HuH-7.5 (cell line): ENCODE measurements around the gene PRSS1.
"Not testable (repeated sequence)": the region's sequence is repeated elsewhere in the genome, so short reads cannot be mapped to it uniquely, and the experiment has no call there.

ENCODE experiments used
- DNase-seq: peaks from one replicate; pipeline ENCODE4 v3.0.0; 2011; ENCODE audit warnings: low spot score

Gene PRSS1

DNA sequence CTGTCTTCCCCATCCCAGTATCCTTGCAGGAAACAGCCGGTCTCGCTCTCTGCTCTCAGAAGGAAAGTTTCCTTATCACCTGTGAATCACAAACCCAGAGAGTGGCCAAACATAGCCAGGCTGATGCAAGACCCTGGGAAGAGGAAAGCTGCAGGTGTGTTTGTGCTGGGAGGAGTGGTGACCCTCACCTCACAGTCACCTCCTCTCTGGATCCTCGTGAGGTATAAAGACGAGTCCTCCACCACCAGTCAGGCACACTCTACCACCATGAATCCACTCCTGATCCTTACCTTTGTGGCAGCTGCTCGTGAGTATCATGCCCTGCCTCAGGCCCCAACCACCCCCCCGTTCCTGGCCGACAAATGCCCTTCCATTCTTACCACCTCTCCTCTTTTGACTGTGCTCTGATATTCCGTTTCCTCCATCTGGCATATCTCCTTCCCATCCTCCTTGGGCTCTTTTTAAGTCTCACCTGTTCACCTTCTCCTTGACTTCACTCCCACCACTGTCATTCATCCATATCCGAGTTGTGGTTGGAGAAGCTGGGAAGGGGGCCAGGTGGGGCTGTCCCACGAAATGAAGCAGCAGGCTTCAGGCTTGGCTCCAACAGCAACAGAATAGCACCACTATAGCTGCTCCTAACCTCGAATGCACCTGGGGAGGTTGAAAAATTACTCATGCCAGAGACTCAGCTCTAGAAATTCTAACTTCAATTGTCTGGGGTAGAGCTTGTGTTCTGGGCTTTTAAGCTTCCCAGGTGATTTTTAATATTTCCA lies at the start of gene PRSS1:
TSS of gene PRSS1 (plus strand) at position 255 of the 776 bp plus-strand sequence. CDS start at position 268, 13 bp downstream.
- no peak for DNase-seq

DNA sequence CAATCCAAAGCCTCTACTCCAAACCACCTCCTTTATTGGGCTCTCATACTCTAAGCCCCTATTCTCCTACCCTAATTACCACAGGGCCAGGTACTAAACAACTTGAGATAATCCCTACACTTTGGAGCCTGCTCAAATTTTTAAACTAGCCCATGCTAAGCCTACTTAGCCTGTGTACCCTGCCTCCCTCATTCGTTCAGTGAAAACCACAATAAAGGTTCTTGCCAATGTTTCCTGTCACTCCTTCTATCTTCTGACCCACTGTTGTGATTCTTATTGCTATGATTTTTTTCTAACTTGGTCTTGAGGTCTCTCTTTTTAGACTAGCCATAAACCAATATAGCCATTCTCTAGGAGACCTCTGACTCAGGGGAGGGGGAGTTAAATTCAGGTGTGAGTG lies 48.3 kb upstream of the PRSS1 start:
- DNase-seq = not testable (repeated sequence)

GRCh38 chr7:142703655-142704305 lies 45.5 kb upstream of the PRSS1 start:
- no peak for DNase-seq

GRCh38 chr7:142708726-142709125 lies 40.5 kb upstream of the PRSS1 start:
- not testable (repeated sequence) for DNase-seq

DNA sequence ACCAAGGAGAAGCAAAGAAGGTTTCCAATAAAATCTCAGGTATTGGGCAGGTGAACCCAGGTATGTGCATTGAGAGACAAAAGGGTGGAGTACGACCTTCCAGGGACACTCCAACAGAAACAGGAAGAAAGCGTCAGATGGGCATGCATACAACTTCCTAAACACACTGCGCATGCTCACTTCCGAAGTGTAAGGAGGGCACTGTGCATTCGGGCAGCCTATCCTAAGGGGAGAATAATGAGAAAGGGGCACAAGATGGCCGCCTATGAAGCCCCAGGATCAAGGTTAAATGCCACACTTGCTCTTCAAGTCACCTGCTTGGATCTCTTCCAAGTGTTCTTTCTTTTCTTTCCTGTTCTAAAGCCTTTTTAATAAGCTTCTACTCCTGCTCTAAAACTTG lies 39.4 kb upstream of the PRSS1 start:
- DNase-seq = no peak

GRCh38 chr7:142711196-142711595 lies 38.1 kb upstream of the PRSS1 start:
- DNase-seq = no peak

GRCh38 chr7:142711746-142712616 lies 37.3 kb upstream of the PRSS1 start:
- DNase-seq = no peak

GRCh38 chr7:142712617-142712957 lies 36.7 kb upstream of the PRSS1 start:
- no peak for DNase-seq

DNA sequence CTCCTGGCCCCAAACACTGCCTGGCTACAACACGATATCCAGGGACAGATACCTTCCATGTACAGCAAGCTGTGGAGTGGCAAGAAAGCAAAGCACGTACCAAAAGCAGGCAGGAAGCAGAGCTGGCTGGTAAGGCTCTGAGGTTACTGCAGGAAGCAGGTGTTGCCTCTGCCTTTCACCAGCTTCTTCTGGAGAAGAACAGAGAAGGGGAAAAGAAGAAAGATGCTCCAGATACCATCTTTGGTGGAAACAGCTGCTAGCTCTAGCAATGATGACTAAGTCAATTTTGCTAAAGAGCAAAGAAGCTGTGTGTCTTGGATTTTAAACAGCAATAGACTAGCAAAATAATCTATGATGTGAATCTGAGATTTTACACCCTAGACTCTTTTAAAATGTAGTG lies 34.9 kb upstream of the PRSS1 start:
- no peak for DNase-seq

DNA sequence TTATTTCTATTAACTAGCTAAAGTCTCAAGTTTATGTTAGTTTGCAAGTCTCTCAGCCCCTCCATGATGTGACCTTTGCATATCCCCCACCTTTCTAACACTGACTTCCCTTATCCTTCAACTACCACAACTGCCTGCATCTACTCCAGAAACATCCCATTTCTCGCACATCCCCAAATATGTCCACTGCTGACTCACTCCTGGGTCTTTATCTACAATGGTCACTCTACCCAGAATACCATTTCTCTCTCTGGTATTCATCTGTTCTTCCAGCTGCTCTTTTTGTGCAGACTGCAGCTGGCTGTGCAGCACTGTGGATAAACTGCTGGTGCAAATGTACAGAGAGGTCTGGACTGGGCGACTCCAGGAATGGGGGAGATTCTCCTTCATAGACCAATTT lies 32.7 kb upstream of the PRSS1 start:
- no peak for DNase-seq

DNA sequence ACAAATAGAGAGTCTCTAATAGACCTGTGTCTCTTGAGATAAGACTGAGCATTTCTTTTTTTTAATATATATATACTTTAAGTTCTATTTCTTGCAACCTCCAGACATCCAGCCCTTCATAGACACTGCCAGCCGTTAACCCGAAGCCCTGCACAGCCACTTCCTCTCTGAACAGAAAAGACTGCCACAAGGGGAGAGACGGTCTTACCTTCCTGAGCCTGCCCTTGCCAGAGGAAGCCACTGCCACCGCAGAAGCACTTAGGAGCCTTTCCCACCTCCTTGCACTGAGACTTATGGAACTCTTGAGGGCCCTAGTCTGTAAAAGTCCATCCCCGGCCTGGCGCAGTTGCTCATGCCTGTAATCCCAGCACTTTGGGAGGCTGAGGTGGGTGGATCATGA lies 31.8 kb upstream of the PRSS1 start:
- no peak for DNase-seq

DNA sequence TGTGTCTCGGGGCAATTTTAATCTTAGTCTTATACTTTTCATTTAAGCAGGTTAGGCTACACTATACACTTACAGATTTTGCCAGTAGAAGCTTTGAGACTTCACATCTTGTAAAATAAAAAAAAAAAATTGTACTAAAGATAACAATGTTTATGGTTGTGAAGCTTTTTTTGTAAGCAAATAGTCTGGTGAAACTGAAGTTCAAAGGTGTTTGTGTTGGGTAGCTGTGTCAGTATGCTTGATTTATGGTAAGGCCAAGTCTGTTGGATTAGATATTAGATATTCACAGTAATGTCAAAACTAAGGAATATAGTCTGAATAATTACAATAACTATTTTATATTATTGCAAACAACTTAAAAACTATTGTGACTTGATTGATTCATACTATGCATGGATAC lies 31.0 kb upstream of the PRSS1 start:
- no peak for DNase-seq

GRCh38 chr7:142720172-142720773 lies 29.0 kb upstream of the PRSS1 start:
- DNase-seq = no peak

DNA sequence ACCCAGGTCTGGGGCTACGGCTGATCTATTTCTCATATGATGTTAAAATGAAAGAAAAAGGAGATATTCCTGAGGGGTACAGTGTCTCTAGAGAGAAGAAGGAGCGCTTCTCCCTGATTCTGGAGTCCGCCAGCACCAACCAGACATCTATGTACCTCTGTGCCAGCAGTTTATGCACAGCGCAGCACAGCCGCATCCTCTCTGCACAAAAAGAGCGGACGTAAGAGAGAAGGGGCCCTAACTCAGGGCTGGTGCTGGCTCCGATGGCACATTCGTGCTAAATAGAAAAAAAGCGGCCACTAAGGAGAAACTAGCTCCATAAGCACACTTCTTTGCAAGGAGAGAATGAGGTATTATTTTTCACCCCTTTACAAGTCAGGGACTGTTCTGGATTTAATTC lies 28.3 kb upstream of the PRSS1 start:
- no peak for DNase-seq

DNA sequence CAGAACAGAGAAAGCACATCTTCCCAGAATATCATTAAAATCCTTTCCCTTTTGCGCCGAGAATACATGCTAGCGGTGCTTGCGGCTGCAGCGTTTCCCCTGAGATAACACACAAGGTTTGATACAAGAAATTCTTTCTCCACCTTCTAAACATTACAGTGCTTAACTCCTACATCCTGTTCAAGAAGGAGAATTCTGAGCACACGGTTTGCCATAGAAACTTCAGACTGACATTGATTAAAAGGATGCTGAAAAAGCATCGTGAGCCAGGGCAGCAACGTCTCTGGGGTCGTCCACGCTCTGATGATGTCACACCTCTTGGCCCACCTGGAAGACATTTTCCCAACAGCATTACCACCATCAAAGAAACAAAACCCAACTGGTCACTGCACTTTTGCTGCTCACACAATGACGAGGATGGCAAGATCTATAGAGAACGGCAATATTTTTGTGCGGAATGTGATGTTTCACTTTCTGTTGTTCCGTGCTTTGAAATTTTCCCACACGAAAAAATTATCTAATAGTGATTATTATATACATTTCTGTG lies 27.0 kb upstream of the PRSS1 start:
- DNase-seq = no peak

DNA sequence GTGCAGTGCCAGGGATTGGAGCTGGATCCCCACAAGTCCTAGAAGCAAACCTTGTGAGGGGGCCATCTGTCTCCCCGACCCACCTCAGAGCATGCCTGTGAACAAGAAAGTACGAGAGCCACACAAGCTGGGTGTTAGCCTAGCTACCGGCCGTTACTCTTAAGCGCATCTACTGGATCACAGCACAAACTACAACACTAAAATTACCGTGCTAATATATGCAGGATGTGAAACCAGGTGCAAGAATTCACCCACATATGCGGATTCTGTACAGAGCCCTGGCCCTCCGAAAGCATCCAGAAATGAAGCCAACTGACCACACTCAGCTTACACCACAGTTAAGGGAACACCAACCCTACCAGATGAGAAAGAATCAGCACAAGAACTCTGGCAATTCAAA lies 16.0 kb upstream of the PRSS1 start:
- no peak for DNase-seq

DNA sequence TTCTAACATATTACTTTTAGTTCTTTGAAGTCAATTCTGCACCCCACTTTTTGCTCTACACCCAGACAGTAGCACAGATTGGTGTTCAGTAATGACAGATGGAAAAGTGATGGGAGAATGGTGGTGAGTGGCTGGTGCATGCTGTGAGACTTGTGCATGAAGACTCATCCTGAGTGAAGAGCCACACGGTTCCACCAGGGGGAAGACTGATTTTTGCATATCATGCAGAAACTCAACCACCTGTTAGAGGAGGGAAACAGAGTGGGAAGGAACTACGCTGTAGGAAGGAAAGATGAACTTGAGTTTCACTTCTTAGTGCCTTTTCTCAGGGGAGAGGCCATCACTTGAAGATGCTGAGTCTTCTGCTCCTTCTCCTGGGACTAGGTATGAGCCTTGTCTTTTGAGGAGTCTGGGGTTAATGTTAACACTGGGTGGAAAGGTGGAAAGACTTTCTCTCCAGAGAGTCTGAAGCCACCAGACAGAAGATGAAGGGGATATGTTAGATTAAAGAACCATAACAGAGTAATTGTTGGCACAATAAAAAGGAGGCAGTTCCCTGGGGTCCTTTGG lies 9.3 kb upstream of the PRSS1 start:
- DNase-seq = no peak

DNA sequence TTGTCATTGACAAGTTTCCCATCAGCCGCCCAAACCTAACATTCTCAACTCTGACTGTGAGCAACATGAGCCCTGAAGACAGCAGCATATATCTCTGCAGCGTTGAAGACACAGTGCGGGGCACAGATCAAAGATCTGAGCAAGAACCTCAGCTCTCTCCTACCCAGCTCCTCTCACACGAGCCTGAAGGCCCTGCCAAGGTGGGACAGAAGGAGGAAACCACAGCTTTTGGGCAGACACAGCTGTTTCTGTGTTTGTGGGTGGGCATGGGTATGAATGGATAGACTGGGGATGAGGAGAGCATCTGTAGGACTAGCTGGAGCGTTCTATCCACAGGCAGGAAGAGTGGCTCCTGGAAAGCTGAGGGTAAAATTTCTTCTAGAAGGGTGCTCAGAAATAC lies 8.5 kb upstream of the PRSS1 start:
- no peak for DNase-seq

- not testable (repeated sequence) for DNase-seq
Measured at GRCh38 chr7:142741932-142742331, 7.3 kb upstream of the PRSS1 start.

DNA sequence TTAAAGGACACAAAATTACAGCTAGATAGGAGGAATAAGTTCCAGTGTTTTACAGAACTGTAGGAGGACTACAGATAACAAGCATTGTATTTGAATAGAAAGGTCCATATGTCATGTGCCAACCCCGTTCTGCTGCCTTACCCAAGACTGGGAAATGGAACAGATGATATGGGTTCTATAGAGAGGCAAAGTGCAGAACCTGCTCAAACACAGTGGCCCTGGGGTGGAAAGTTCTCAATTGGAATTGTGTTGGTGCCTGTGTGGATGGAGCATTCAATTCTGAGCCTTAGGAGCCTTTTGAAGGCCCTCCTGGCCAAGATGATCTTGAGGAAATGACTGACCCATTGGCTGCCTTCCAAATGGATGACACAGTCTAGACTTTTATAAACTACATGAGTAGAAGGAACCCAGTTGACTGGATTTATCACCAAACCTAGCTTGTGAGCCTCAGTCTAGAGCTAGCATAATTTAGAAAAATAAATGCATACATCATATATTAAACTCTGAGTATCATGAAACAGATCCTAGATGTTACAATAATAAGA lies 4.1 kb upstream of the PRSS1 start:
- no peak for DNase-seq

DNA sequence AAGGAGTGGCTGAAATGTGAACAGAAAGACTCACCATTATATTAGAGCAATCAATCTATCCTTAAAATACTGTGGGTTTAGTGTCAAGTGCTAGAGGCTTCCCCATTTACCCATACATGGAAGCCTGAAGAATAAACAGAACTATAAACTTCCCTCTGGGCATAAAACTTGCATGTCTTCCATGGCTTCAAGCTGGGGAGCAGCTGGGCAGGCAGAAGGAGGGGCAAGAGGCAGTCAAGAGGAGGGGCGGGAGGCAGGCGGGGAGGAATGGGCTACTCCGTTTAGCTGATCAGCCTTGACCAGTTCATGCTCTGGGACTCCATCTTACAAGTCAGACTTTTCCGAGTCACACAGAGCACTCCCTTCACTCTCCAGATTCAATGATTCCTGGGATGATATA lies 3.5 kb upstream of the PRSS1 start:
- no peak for DNase-seq

GRCh38 chr7:142746264-142746663 lies 3.0 kb upstream of the PRSS1 start:
- no peak for DNase-seq
